Keratinocyte (primary cell): ENCODE results near the gene ZFP36L2. TPM values are rescaled to one million over a fixed set of nuclear protein-coding genes. Genes with fewer than 3 reads are reported as not detected.

Experiments
- DNase-seq: peaks from one replicate; pipeline ENCODE4 v3.0.0-alpha.2; 2011; ENCODE audit warnings: low read depth, missing footprints, low spot score
- FAIRE-seq: peaks from 2 replicates; lab custom pipeline; 2011; peaks lifted over from hg19 to GRCh38; lab: Jason Lieb, UNC
- H2AFZ ChIP-seq: 2 replicates; pipeline ENCODE4 v1.6.0; 2012; ENCODE audit warnings: low read length, control low read depth, inconsistent platforms; ENCODE audit not compliant: control insufficient read depth
- H3K27ac ChIP-seq: 2 replicates; pipeline ENCODE4 v1.5.1; 2011; ENCODE audit warnings: low read length; ENCODE audit not compliant: control insufficient read depth, insufficient read depth
- H3K27me3 ChIP-seq: 3 replicates; pipeline ENCODE4 v1.6.0; 2011; ENCODE audit warnings: low read length; ENCODE audit not compliant: control insufficient read depth, insufficient read depth; ENCODE audit errors: extremely low read depth
- H3K36me3 ChIP-seq, 2 experiments: 2 replicates in 1 of 2; 3 replicates in 1 of 2; pipeline ENCODE4 v1.5.1; 2011; ENCODE audit warnings: low read length in 2 of 2, mild to moderate bottlenecking in 1 of 2; ENCODE audit not compliant: control insufficient read depth in 2 of 2, insufficient read depth in 2 of 2; ENCODE audit errors: extremely low read depth in 1 of 2
- H3K4me1 ChIP-seq: 3 replicates; pipeline ENCODE4 v1.5.1; 2011; ENCODE audit warnings: low read length; ENCODE audit not compliant: control insufficient read depth, insufficient read depth; ENCODE audit errors: extremely low read depth
- H3K4me2 ChIP-seq: 3 replicates; pipeline ENCODE4 v1.6.0; 2011; ENCODE audit warnings: low read depth, low read length; ENCODE audit not compliant: control insufficient read depth, insufficient read depth; ENCODE audit errors: extremely low read depth
- H3K4me3 ChIP-seq, 3 experiments: fragments of 200-600 bp in 1 of 3; sonication (generic) in 1 of 3; 2 replicates in 2 of 3; 3 replicates in 1 of 3; pipeline ENCODE4 v1.5.1; 2011 to 2016; ENCODE audit warnings: low read length in 3 of 3, mild to moderate bottlenecking in 3 of 3, control low read depth in 2 of 3, inconsistent platforms in 1 of 3, low read depth in 1 of 3, mixed read lengths in 1 of 3, mixed run types in 1 of 3, moderate library complexity in 1 of 3; ENCODE audit not compliant: control insufficient read depth in 2 of 3, insufficient read depth in 2 of 3; ENCODE audit errors: extremely low read depth in 1 of 3
- H3K79me2 ChIP-seq: 2 replicates; pipeline ENCODE4 v1.6.0; 2012; ENCODE audit warnings: low read length; ENCODE audit not compliant: control insufficient read depth, insufficient read depth
- H3K9ac ChIP-seq: 3 replicates; pipeline ENCODE4 v1.6.0; 2011; ENCODE audit warnings: low read length; ENCODE audit not compliant: control insufficient read depth, insufficient read depth; ENCODE audit errors: extremely low read depth
- H3K9me1 ChIP-seq: 3 replicates; pipeline ENCODE4 v1.6.0; 2011; ENCODE audit warnings: low read length; ENCODE audit not compliant: control insufficient read depth, insufficient read depth; ENCODE audit errors: extremely low read depth
- H3K9me3 ChIP-seq: 2 replicates; pipeline ENCODE4 v1.5.1; 2012; ENCODE audit warnings: low read depth, low read length; ENCODE audit not compliant: control insufficient read depth
- H4K20me1 ChIP-seq: 3 replicates; pipeline ENCODE4 v1.6.0; 2011; ENCODE audit warnings: low read length; ENCODE audit not compliant: control insufficient read depth, insufficient read depth; ENCODE audit errors: extremely low read depth
- EZH2 ChIP-seq: IDR thresholded peaks from one replicate; pipeline ENCODE4 v1.6.1; 2012; ENCODE audit warnings: inconsistent platforms, mild to moderate bottlenecking, low read length, moderate library complexity
- dilution Hi-C: fragments of 300-500 bp; cut with MboI; formaldehyde crosslinking; loops from one replicate; pipeline ENCODE4 v1.7.0; 2020; ENCODE audit warnings: low sequenced_read_pairs; ENCODE audit not compliant: extremely low pct_ligation_motif_present
- polyA plus RNA-seq, 5 experiments: library from polyadenylated mRNA; depleted of rRNA in 3 of 5; stranded (reverse) in 3 of 5; stranded (forward) in 1 of 5; unstranded in 1 of 5; fragments of >200 nt; gene quantifications; 1 replicate in 1 of 5; 2 replicates in 3 of 5; 3 replicates in 1 of 5; pipeline versions ENCODE4 v1.2.1 to v1.2.3, GENCODE V29; 2011 to 2012; ENCODE audit warnings: missing spikeins in 2 of 5, low read depth in 1 of 5, low replicate concordance in 1 of 5
- TF ChIP-seq, protein P1 (sequence below), 3 experiments: IDR thresholded peaks in 1 of 3; conservative IDR thresholded peaks in 1 of 3; optimal IDR thresholded peaks in 1 of 3; 2 replicates in 2 of 3; 3 replicates in 1 of 3; pipeline versions ENCODE3 to v1.5.1; 2011; ENCODE audit warnings: low read length in 3 of 3, mild to moderate bottlenecking in 3 of 3, moderate library complexity in 2 of 3, control low read depth in 1 of 3, inconsistent platforms in 1 of 3; ENCODE audit not compliant: insufficient read depth in 2 of 3; ENCODE audit errors: extremely low read depth in 1 of 3

The ZFP36L2 gene
- polyA plus RNA-seq, 1 donor (not counting 4 experiments of a cell fraction or from before 2014, with no cell fraction given) = 52.4 TPM

DNA sequence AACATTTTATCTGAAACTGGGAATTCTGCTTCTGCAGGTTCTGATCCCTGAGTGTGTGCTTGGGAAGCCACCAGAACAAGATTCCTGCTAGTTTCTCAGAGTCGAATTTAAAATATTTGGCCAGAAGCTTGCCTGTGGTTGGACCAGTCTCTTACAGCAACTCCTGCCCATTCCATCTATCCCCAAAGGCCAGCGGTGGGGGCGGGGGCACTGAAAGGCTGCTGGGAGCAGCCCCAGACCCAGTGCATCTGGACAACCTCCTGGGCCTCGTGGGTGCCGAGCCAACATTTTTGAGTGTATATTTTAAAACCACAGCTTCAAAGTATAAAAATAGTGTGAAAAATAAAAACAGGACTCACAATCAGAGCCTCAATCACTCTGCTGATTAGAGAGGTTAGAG lies 38.6 kb upstream of the ZFP36L2 start:
- TF ChIP-seq, protein P1, sequence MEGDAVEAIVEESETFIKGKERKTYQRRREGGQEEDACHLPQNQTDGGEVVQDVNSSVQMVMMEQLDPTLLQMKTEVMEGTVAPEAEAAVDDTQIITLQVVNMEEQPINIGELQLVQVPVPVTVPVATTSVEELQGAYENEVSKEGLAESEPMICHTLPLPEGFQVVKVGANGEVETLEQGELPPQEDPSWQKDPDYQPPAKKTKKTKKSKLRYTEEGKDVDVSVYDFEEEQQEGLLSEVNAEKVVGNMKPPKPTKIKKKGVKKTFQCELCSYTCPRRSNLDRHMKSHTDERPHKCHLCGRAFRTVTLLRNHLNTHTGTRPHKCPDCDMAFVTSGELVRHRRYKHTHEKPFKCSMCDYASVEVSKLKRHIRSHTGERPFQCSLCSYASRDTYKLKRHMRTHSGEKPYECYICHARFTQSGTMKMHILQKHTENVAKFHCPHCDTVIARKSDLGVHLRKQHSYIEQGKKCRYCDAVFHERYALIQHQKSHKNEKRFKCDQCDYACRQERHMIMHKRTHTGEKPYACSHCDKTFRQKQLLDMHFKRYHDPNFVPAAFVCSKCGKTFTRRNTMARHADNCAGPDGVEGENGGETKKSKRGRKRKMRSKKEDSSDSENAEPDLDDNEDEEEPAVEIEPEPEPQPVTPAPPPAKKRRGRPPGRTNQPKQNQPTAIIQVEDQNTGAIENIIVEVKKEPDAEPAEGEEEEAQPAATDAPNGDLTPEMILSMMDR (optimal IDR thresholded peaks at IDR 0.05 in 1 of 3, IDR thresholded peaks at IDR 0.05 in 1 of 3, conservative IDR thresholded peaks at IDR 0.05 in 1 of 3; ENCODE audit: extremely low read depth in 1 of 3, insufficient read depth in 2 of 3, low read length in 3 of 3) = no peak
- TF ChIP-seq EZH2 = no peak
- no peak overlapping the region for H3K4me2 ChIP-seq
- FAIRE-seq (no peak), DNase-seq (no peak)
- dilution Hi-C loops = no loop called here
- peaks cover 2 to 8% of the 10 kb centered on the region in 2 experiments for H3K36me3 ChIP-seq
- H3K79me2 ChIP-seq = no peaks in the 10 kb centered on the region
- peaks cover 3% of the 10 kb centered on the region for H3K9me1 ChIP-seq
- no peak overlapping the region for H2AFZ ChIP-seq
- peaks cover 18% of the 10 kb centered on the region for H3K4me1 ChIP-seq
- H3K27me3 ChIP-seq = no peaks in the 10 kb centered on the region
- no peaks in the 10 kb centered on the region for H3K9me3 ChIP-seq
- no peak overlapping the region for H3K4me3 ChIP-seq
- H3K27ac ChIP-seq = no peak overlapping the region
- no peaks in the 10 kb centered on the region for H4K20me1 ChIP-seq
- no peak overlapping the region for H3K9ac ChIP-seq

DNA sequence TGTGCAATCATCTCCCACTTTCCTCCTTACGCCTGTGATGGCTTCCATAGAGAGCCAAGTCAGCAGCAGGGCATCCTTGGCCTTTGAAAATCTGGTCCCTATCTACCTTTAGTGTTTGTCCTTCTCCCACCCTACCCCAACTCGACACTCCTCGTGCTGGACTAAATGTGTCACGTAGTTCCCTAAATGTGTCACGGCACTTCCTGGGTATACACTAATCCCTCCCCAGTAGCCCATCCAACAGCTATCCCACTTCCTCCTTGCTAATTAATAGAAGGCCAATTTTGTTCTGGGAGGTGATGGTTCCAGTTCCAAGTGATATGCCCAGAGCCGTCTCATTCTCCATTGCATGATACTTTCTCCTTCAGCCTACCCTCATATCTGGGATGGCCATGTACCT lies 36.5 kb upstream of the ZFP36L2 start:
- Histone ChIP-seq H3K27me3 (no peaks in the 10 kb centered on the region), H4K20me1 (no peaks in the 10 kb centered on the region), H3K36me3 (peaks cover 0 to 5% of the 10 kb centered on the region in 2 experiments), H3K4me3 (no peak overlapping the region), H3K27ac (no peak overlapping the region), H3K9ac (no peak overlapping the region), H3K9me1 (no peaks in the 10 kb centered on the region), H3K4me1 (peaks cover 3% of the 10 kb centered on the region), H3K9me3 (no peaks in the 10 kb centered on the region), H3K79me2 (no peaks in the 10 kb centered on the region), H3K4me2 (no peak overlapping the region), H2AFZ (no peak overlapping the region)
- dilution Hi-C loops = no loop called here
- FAIRE-seq = no peak
- DNase-seq = no peak
- TF ChIP-seq, protein P1 (optimal IDR thresholded peaks at IDR 0.05 in 1 of 3, IDR thresholded peaks at IDR 0.05 in 1 of 3, conservative IDR thresholded peaks at IDR 0.05 in 1 of 3; ENCODE audit: extremely low read depth in 1 of 3, insufficient read depth in 2 of 3, low read length in 3 of 3) = no peak
- TF ChIP-seq EZH2 = no peak
